Mesenchymal stem cell (in vitro differentiated cells and primary cell): Measurements from ENCODE around the gene BCORL1. TPM values are rescaled to one million over a fixed set of nuclear protein-coding genes. Genes with fewer than 3 reads are reported as not detected.
A peak's percentile ranks its signal among the peaks of the same experiment; 100 is the strongest.

Experiments
- DNase-seq: peaks from one replicate; pipeline ENCODE4 v3.0.0-alpha.2; 2013
- H2AFZ ChIP-seq: one replicate; pipeline ENCODE4 v1.6.1; 2013; ENCODE audit warnings: low read depth, mild to moderate bottlenecking, control low read depth, inconsistent platforms, low read length, moderate library complexity
- H2AK5ac ChIP-seq: 2 replicates; pipeline ENCODE4 v1.6.1; 2013; ENCODE audit warnings: low read length, moderate library complexity, mild to moderate bottlenecking, inconsistent platforms; ENCODE audit not compliant: severe bottlenecking
- H2BK120ac ChIP-seq: one replicate; pipeline ENCODE4 v1.6.1; 2013; ENCODE audit warnings: low read depth, mild to moderate bottlenecking, inconsistent platforms, low read length, moderate library complexity
- H2BK12ac ChIP-seq, 2 experiments: one replicate each; pipeline ENCODE4 v1.6.1; 2013; ENCODE audit warnings: inconsistent platforms in 2 of 2, low read length in 2 of 2, mild to moderate bottlenecking in 2 of 2, moderate library complexity in 2 of 2, control low read depth in 1 of 2
- H2BK15ac ChIP-seq: one replicate; pipeline ENCODE4 v1.6.1; 2013; ENCODE audit warnings: mild to moderate bottlenecking, low read depth, inconsistent platforms; ENCODE audit not compliant: poor library complexity, severe bottlenecking
- H2BK5ac ChIP-seq: 2 replicates; pipeline ENCODE4 v1.6.1; 2013; ENCODE audit warnings: low read depth, mild to moderate bottlenecking, low read length, control low read depth, inconsistent platforms; ENCODE audit not compliant: poor library complexity, severe bottlenecking
- H3K14ac ChIP-seq, 2 experiments: one replicate each; pipeline ENCODE4 v1.6.1; 2013; ENCODE audit warnings: inconsistent platforms in 2 of 2, low read length in 2 of 2, control low read depth in 1 of 2, mild to moderate bottlenecking in 1 of 2, moderate library complexity in 1 of 2
- H3K18ac ChIP-seq, 2 experiments: one replicate each; pipeline ENCODE4 v1.6.1; 2013; ENCODE audit warnings: inconsistent platforms in 2 of 2, low read length in 2 of 2, control low read depth in 1 of 2, low read depth in 1 of 2, mild to moderate bottlenecking in 1 of 2
- H3K23ac ChIP-seq, 2 experiments: one replicate each; pipeline ENCODE4 v1.6.1; 2013; ENCODE audit warnings: inconsistent platforms in 2 of 2, low read length in 2 of 2, mild to moderate bottlenecking in 2 of 2, moderate library complexity in 2 of 2, control low read depth in 1 of 2
- H3K27ac ChIP-seq: 2 replicates; pipeline ENCODE4 v1.5.1; 2013; ENCODE audit warnings: mild to moderate bottlenecking, moderate library complexity, low read length, control low read depth, inconsistent platforms; ENCODE audit not compliant: poor library complexity, severe bottlenecking
- H3K27me3 ChIP-seq, 2 experiments: 2 replicates each; pipeline versions ENCODE4 v1.6.1 to v1.7.0; 2013; ENCODE audit warnings: low read length in 2 of 2, mild to moderate bottlenecking in 2 of 2, moderate library complexity in 2 of 2, control low read depth in 1 of 2, inconsistent platforms in 1 of 2; ENCODE audit not compliant: control insufficient read depth in 1 of 2, insufficient read depth in 1 of 2
- H3K36me3 ChIP-seq, 2 experiments: 2 replicates each; pipeline versions ENCODE4 v1.6.1 to v1.7.0; 2013; ENCODE audit warnings: low read length in 2 of 2, control low read depth in 1 of 2, inconsistent platforms in 1 of 2, low read depth in 1 of 2, mild to moderate bottlenecking in 1 of 2; ENCODE audit not compliant: insufficient read depth in 2 of 2, control insufficient read depth in 1 of 2
- H3K4ac ChIP-seq, 2 experiments: one replicate each; pipeline ENCODE4 v1.6.1; 2013; ENCODE audit warnings: inconsistent platforms in 2 of 2, low read length in 2 of 2, mild to moderate bottlenecking in 2 of 2, moderate library complexity in 2 of 2, control low read depth in 1 of 2, low read depth in 1 of 2
- H3K4me1 ChIP-seq: 2 replicates; pipeline ENCODE4 v1.6.1; 2013; ENCODE audit warnings: low read depth, low read length, control low read depth; ENCODE audit not compliant: control insufficient read depth, insufficient read depth
- H3K4me2 ChIP-seq: 2 replicates; pipeline ENCODE4 v1.6.1; 2013; ENCODE audit warnings: low read length, mild to moderate bottlenecking, inconsistent platforms; ENCODE audit not compliant: poor library complexity, severe bottlenecking
- H3K4me3 ChIP-seq, 2 experiments: 2 replicates each; pipeline versions ENCODE4 v1.5.1 to v1.7.0; 2013; ENCODE audit warnings: low read length in 2 of 2, mild to moderate bottlenecking in 2 of 2, control low read depth in 1 of 2, low read depth in 1 of 2; ENCODE audit not compliant: insufficient read depth in 1 of 2
- H3K79me1 ChIP-seq: replicated peaks from 2 replicates; pipeline ENCODE4 v1.6.1; 2013; ENCODE audit warnings: mild to moderate bottlenecking, control low read depth, low read length, inconsistent platforms; ENCODE audit not compliant: poor library complexity, severe bottlenecking
- H3K9ac ChIP-seq: 2 replicates; pipeline ENCODE4 v1.7.0; 2013; ENCODE audit warnings: mild to moderate bottlenecking, low read length, moderate library complexity
- H3K9me3 ChIP-seq: 2 replicates; pipeline ENCODE4 v1.7.0; 2013; ENCODE audit warnings: mild to moderate bottlenecking, low read length; ENCODE audit not compliant: control insufficient read depth
- H4K8ac ChIP-seq: one replicate; pipeline ENCODE4 v1.6.1; 2013; ENCODE audit warnings: inconsistent platforms, mild to moderate bottlenecking, low read length, moderate library complexity
- H4K91ac ChIP-seq: one replicate; pipeline ENCODE4 v1.6.1; 2013; ENCODE audit warnings: mild to moderate bottlenecking, low read length, inconsistent platforms
- WGBS: methylation state at CpG from one replicate; pipeline ENCODE4 v1.1.7; 2013; ENCODE audit warnings: mixed read lengths; 5-methylcytosine and 5-hydroxymethylcytosine counted together
- polyA plus RNA-seq, 2 experiments: library from polyadenylated mRNA; stranded (reverse); fragments of 200-250 nt; gene quantifications; one replicate each; pipeline ENCODE4 v1.2.3, GENCODE V29; 2013

Gene BCORL1
- polyA plus RNA-seq (2013, experiment 1 of 2): 6.8 TPM
- 6.1 TPM for polyA plus RNA-seq (2013, experiment 2 of 2)

GRCh38 chrX:129982300-129983251 lies at the start of gene BCORL1:
BCORL1 (plus strand) TSS chrX:129982635; CDS start chrX:130005232, 22,597 bp downstream.
- Histone ChIP-seq H2BK120ac (peak within 1 kb of the TSS; percentile 61), H3K36me3 (no peaks in the 10 kb centered on the region), H3K27ac (no peak within 1 kb of the TSS), H3K4ac (peak within 1 kb of the TSS in 1 of 2 experiments; percentile 8), H3K27me3 (peaks cover 0 to 12% of the 10 kb centered on the region in 2 experiments), H3K4me2 (peak within 1 kb of the TSS; percentile 93), H2AK5ac (no peak within 1 kb of the TSS), H3K4me1 (peaks cover 2% of the 10 kb centered on the region), H3K18ac (peak within 1 kb of the TSS in 1 of 2 experiments; percentile 66), H3K79me1 (peaks cover 1% of the 10 kb centered on the region), H3K9me3 (no peaks in the 10 kb centered on the region), H3K9ac (peak within 1 kb of the TSS; percentile 67), H4K91ac (no peak within 1 kb of the TSS), H3K14ac (no peak within 1 kb of the TSS), H2BK15ac (no peak within 1 kb of the TSS), H3K23ac (no peak within 1 kb of the TSS), H2AFZ (peak within 1 kb of the TSS; percentile 51), H2BK12ac (peak within 1 kb of the TSS in 1 of 2 experiments; percentile 39), H2BK5ac (no peak within 1 kb of the TSS), H3K4me3 (peak within 1 kb of the TSS; percentile 52 to 79), H4K8ac (no peak within 1 kb of the TSS)
- WGBS: 0% methylated on average over 30 of the region's 74 CpGs
- peak; percentile 94 for DNase-seq

- Histone ChIP-seq H3K14ac (peak overlapping the region in 1 of 2 experiments; percentile 91), H3K9me3 (no peaks in the 10 kb centered on the region), H2BK12ac (peak overlapping the region; percentile 39 to 78), H2BK15ac (no peak overlapping the region), H3K9ac (peak overlapping the region; percentile 11), H3K4me3 (peak overlapping the region; percentile 54 to 55), H3K18ac (peak overlapping the region; percentile 43 to 84), H4K8ac (peak overlapping the region; percentile 28), H3K4me1 (peaks cover 3% of the 10 kb centered on the region), H3K79me1 (no peaks in the 10 kb centered on the region), H2BK5ac (no peak overlapping the region), H3K27me3 (peaks cover 32 to 38% of the 10 kb centered on the region in 2 experiments), H2AFZ (peak overlapping the region; percentile 53), H2AK5ac (no peak overlapping the region), H3K4me2 (peak overlapping the region; percentile 78), H2BK120ac (no peak overlapping the region), H3K36me3 (peaks cover 8 to 12% of the 10 kb centered on the region in 2 experiments), H3K27ac (no peak overlapping the region), H3K4ac (no peak overlapping the region), H3K23ac (no peak overlapping the region), H4K91ac (peak overlapping the region; percentile 7)
- DNase-seq: peak; percentile 15
- WGBS: 2% methylated on average over 30 of the region's 47 CpGs
Measured at GRCh38 chrX:129932821-129933321, 49.6 kb upstream of the BCORL1 start.

GRCh38 chrX:129933700-129934099 lies 48.7 kb upstream of the BCORL1 start:
- Histone ChIP-seq H3K23ac (no peak overlapping the region), H3K79me1 (no peaks in the 10 kb centered on the region), H2AK5ac (no peak overlapping the region), H2BK120ac (no peak overlapping the region), H3K4ac (no peak overlapping the region), H3K9me3 (no peaks in the 10 kb centered on the region), H2AFZ (no peak overlapping the region), H3K27me3 (peaks cover 39 to 43% of the 10 kb centered on the region in 2 experiments), H3K14ac (no peak overlapping the region), H3K4me2 (no peak overlapping the region), H4K8ac (no peak overlapping the region), H3K4me1 (peaks cover 3% of the 10 kb centered on the region), H3K18ac (no peak overlapping the region), H3K9ac (no peak overlapping the region), H2BK12ac (no peak overlapping the region), H3K27ac (no peak overlapping the region), H2BK15ac (no peak overlapping the region), H3K36me3 (peaks cover 8 to 11% of the 10 kb centered on the region in 2 experiments), H3K4me3 (no peak overlapping the region), H4K91ac (no peak overlapping the region), H2BK5ac (no peak overlapping the region)
- 14% methylated on average over 7 of the region's 7 CpGs for WGBS
- DNase-seq: no peak

- Histone ChIP-seq H2BK12ac (no peak overlapping the region), H3K14ac (no peak overlapping the region), H2AFZ (no peak overlapping the region), H2BK5ac (no peak overlapping the region), H4K8ac (no peak overlapping the region), H3K4me3 (no peak overlapping the region), H3K4ac (no peak overlapping the region), H3K79me1 (no peaks in the 10 kb centered on the region), H3K4me1 (peaks cover 3% of the 10 kb centered on the region), H3K27me3 (peaks cover 43 to 50% of the 10 kb centered on the region in 2 experiments), H3K9ac (no peak overlapping the region), H3K27ac (no peak overlapping the region), H3K36me3 (peaks cover under 1 to 4% of the 10 kb centered on the region in 2 experiments), H3K23ac (no peak overlapping the region), H3K9me3 (no peaks in the 10 kb centered on the region), H2AK5ac (no peak overlapping the region), H3K4me2 (no peak overlapping the region), H3K18ac (no peak overlapping the region), H4K91ac (no peak overlapping the region), H2BK15ac (no peak overlapping the region), H2BK120ac (no peak overlapping the region)
- no peak for DNase-seq
- WGBS: 20% methylated on average over 10 of the region's 10 CpGs
Measured at GRCh38 chrX:129934461-129934860, 48.0 kb upstream of the BCORL1 start.
